Panc1 (cell line): ENCODE measurements around the gene RAB43. TPM values are rescaled to one million over a fixed set of nuclear protein-coding genes. Genes with fewer than 3 reads are reported as not detected.

ENCODE experiments used
- ATAC-seq: fragments of 200-7000 bp; cut with Tn5 transposase; 2 replicates; pipeline ENCODE4 v1.9.1; 2020; ENCODE audit warnings: mild to moderate bottlenecking, moderate library complexity
- BruUV-seq: library from RNA; stranded (reverse); fragments of 400-500 nt; replicated peaks from 2 replicates; lab custom pipeline; 2021; lab: Mats Ljungman, UMichigan
- CTCF ChIA-PET: fragments of 300-600 bp; sonication (Branson Sonifier 250); formaldehyde crosslinking; loops from one replicate; lab custom pipeline; 2022; ENCODE audit warnings: antibody characterized with exemption; lab: Charles Lee
- POLR2A ChIA-PET: fragments of 300-600 bp; sonication (Branson Sonifier 250); formaldehyde crosslinking; loops from one replicate; lab custom pipeline; 2022; ENCODE audit warnings: antibody characterized with exemption; lab: Charles Lee
- DNase-seq: peaks from one replicate; pipeline ENCODE4 v3.0.0-alpha.2; 2010; ENCODE audit warnings: low read depth, low spot score
- H3K27ac ChIP-seq: 2 replicates; pipeline ENCODE4 v1.5.1; 2011; ENCODE audit warnings: mild to moderate bottlenecking, low read length, inconsistent platforms
- H3K27me3 ChIP-seq: fragments of 200-500 bp; sonication (Bioruptor generic); 2 replicates; pipeline ENCODE4 v1.6.0; 2014; ENCODE audit warnings: low read length, inconsistent platforms; ENCODE audit not compliant: control insufficient read depth, insufficient read depth
- H3K36me3 ChIP-seq: fragments of 200-500 bp; sonication (Bioruptor generic); 2 replicates; pipeline ENCODE4 v1.5.1; 2014; ENCODE audit warnings: inconsistent platforms, mild to moderate bottlenecking, low read length, moderate library complexity; ENCODE audit not compliant: control insufficient read depth, insufficient read depth
- H3K4me1 ChIP-seq: 2 replicates; pipeline ENCODE4 v1.5.1; 2011; ENCODE audit warnings: inconsistent platforms, mild to moderate bottlenecking, low read length, moderate library complexity; ENCODE audit not compliant: control insufficient read depth, insufficient read depth
- H3K4me3 ChIP-seq, 2 experiments: 2 replicates each; pipeline ENCODE4 v1.5.1; 2011 to 2012; ENCODE audit warnings: low read depth in 2 of 2, low read length in 2 of 2, mild to moderate bottlenecking in 2 of 2, inconsistent platforms in 1 of 2, moderate library complexity in 1 of 2
- H3K9me3 ChIP-seq: fragments of 200-500 bp; sonication (Bioruptor generic); 2 replicates; pipeline ENCODE4 v1.5.1; 2014; ENCODE audit warnings: low read depth, mild to moderate bottlenecking, inconsistent platforms, low read length, moderate library complexity; ENCODE audit not compliant: control insufficient read depth, insufficient read depth
- CTCF ChIP-seq: fragments of 450-650 bp; IDR thresholded peaks from 2 replicates; pipeline ENCODE4 v1.5.1; 2017; ENCODE audit warnings: mild to moderate bottlenecking
- POLR2AphosphoS5 ChIP-seq: IDR thresholded peaks from 2 replicates; pipeline ENCODE4 v1.6.1; 2012; ENCODE audit warnings: mild to moderate bottlenecking, low read depth, low read length, moderate library complexity
- REST ChIP-seq, 2 experiments: IDR thresholded peaks; 2 replicates each; pipeline ENCODE4 v1.6.1; 2011 to 2012; ENCODE audit warnings: low read depth in 2 of 2, control low read depth in 1 of 2, low read length in 1 of 2, mild to moderate bottlenecking in 1 of 2, moderate library complexity in 1 of 2; ENCODE audit not compliant: insufficient read depth in 1 of 2
- SIN3A ChIP-seq: IDR thresholded peaks from 2 replicates; pipeline ENCODE4 v1.6.1; 2012; ENCODE audit warnings: low read depth, mild to moderate bottlenecking, low read length, moderate library complexity, borderline replicate concordance; ENCODE audit not compliant: insufficient read depth
- TCF7L2 ChIP-seq: IDR thresholded peaks from 2 replicates; pipeline ENCODE4 v1.6.1; 2011; ENCODE audit warnings: mild to moderate bottlenecking, low read depth, low read length, inconsistent platforms
- in situ Hi-C: cut with HindIII; loops from 2 replicates; pipeline ENCODE4 v1.10.0; 2016; ENCODE audit warnings: low sequenced_read_pairs, low pct_unique_long_range_greater_than_20kb
- intact Hi-C: fragments of 100-400 bp; cut with micrococcal nuclease; formaldehyde crosslinking; loops from one replicate; pipeline ENCODE4 v1.10.0; 2022; ENCODE audit not compliant: unreplicated experiment
- total RNA-seq: library from RNA; stranded (reverse); gene quantifications from one replicate; pipeline ENCODE4 v1.2.1, GENCODE V29; 2021; ENCODE audit not compliant: unreplicated experiment

RAB43 gene
- total RNA-seq, 1 experiment from 2014 or later: 27.7 TPM

- ATAC-seq: peak; percentile 36
- ChIA-PET POLR2A (interaction anchor here (0.6 to 1.0 kb wide), 3 partner anchors 86 to 192 kb away, joined by 4 to 9 read pairs (median 7); no protein-coding TSS in a partner anchor), CTCF (interaction anchor here (0.5 to 1.1 kb wide), 8 partner anchors 13 to 192 kb away, joined by 3 to 6 read pairs (median 4); partner anchors contain the start of genes COPG1 and RAB43)
- no peak for TF ChIP-seq POLR2AphosphoS5
- TF ChIP-seq SIN3A: no peak
- peak; percentile 71 for TF ChIP-seq CTCF
- TF ChIP-seq REST (IDR thresholded peaks at IDR 0.05; ENCODE audit: insufficient read depth in 1 of 2, low read depth in 2 of 2, low read length in 1 of 2): no peak
- TF ChIP-seq TCF7L2: no peak
- no peaks in the 10 kb centered on the region for H3K27me3 ChIP-seq
- no TSS peak for BruUV-seq
- peaks cover 23% of the 10 kb centered on the region for H3K4me1 ChIP-seq
- H3K4me3 ChIP-seq: peak overlapping the region; percentile 95 to 98
- peak overlapping the region; percentile 100 for H3K27ac ChIP-seq
- no peak for DNase-seq
- in situ Hi-C loops (no loop called here), intact Hi-C loops (no loop called here)
- no peaks in the 10 kb centered on the region for H3K9me3 ChIP-seq
- peaks cover 11% of the 10 kb centered on the region for H3K36me3 ChIP-seq
These were observed 40.3 kb upstream of the RAB43 start for GRCh38 chr3:129161860-129162271.

- H3K36me3 ChIP-seq: peaks cover 18% of the 10 kb centered on the region
- peak; percentile 92 for ATAC-seq
- H3K27ac ChIP-seq: peak within 1 kb of the TSS; percentile 100
- DNase-seq: peak; percentile 97
- TSS peak; percentile 99 for BruUV-seq
- intact Hi-C loops: no loop called here
- ChIA-PET CTCF (interaction anchor here (0.5 to 1.0 kb wide), 7 partner anchors 12 to 191 kb away, joined by 3 to 5 read pairs (median 4); partner anchors contain the start of genes COPG1 and RAB43), POLR2A (interaction anchor here (1.0 kb wide), 1 partner anchor 191 kb away, joined by 9 read pairs; no protein-coding TSS in a partner anchor)
- peak within 1 kb of the TSS; percentile 95 to 98 for H3K4me3 ChIP-seq
- H3K27me3 ChIP-seq: no peaks in the 10 kb centered on the region
- no peaks in the 10 kb centered on the region for H3K9me3 ChIP-seq
- in situ Hi-C loops: no loop called here
- peaks cover 23% of the 10 kb centered on the region for H3K4me1 ChIP-seq
- peak; percentile 86 for TF ChIP-seq TCF7L2
- TF ChIP-seq SIN3A: peak; percentile 92; the same call in 1 of the 2 replicates
- peak; percentile 99 for TF ChIP-seq POLR2AphosphoS5
- TF ChIP-seq CTCF: peak; percentile 96
- peak in 1 of 2 experiments; percentile 43; a peak in 1 of 4 replicates for TF ChIP-seq REST (IDR thresholded peaks at IDR 0.05; ENCODE audit: insufficient read depth in 1 of 2, low read depth in 2 of 2, low read length in 1 of 2)
These were observed 39.6 kb upstream of the RAB43 start, which contains the start of gene ISY1 for GRCh38 chr3:129160891-129161859. Gene ISY1, minus strand, starts transcription at chr3:129161063. Its CDS starts 88 bp downstream, at chr3:129160975.
